Measurements from ENCODE around the gene HM13. TPM values are rescaled to one million over a fixed set of nuclear protein-coding genes. Genes with fewer than 3 reads are reported as not detected.
"Not testable (repeated sequence)": the region's sequence is repeated elsewhere in the genome, so short reads cannot be mapped to it uniquely, and the experiment has no call there.

Gene HM13
- total and polyA plus RNA-seq, 8 donors = 139 to 286 (median 184) TPM

- TF ChIP-seq CTCF (IDR thresholded peaks at IDR 0.05) = no peak
- WGBS, 2 donors = 82 to 86% methylated on average over 25 of the region's 25 CpGs
- Histone ChIP-seq H3K4me3 (no peak overlapping the region), H3K9me3 (no peaks in the 10 kb centered on the region), H3K4me1 (peaks cover 7 to 12% (median 7%) of the 10 kb centered on the region in 3 donors), H3K27ac (peak overlapping the region in 1 of 4 donors; percentile 91), H3K36me3 (peaks cover 0 to 14% (median 6%) of the 10 kb centered on the region in 3 donors), H3K27me3 (no peaks in the 10 kb centered on the region)
- intact Hi-C loops (cut with DNase I) = loop anchor here in 1 of 3 donors (5.0 kb wide), 1 partner anchor 36 kb away; the partner anchor contains the start of gene ID1
- no peak for FAIRE-seq
- peak in 3 of 6 donors; percentile 34 to 78 (median 62) for DNase-seq
- no peak for ATAC-seq
These were observed 56.7 kb downstream of the HM13 start for GRCh38 chr20:31570735-31571617.

GRCh38 chr20:31572042-31572700 is 57.9 kb downstream of the HM13 start:
- DNase-seq (no peak), FAIRE-seq (no peak), ATAC-seq (peak in 1 of 4 donors; percentile 25)
- H3K9me3 ChIP-seq = no peaks in the 10 kb centered on the region
- H3K4me1 ChIP-seq = peaks cover 7 to 12% (median 7%) of the 10 kb centered on the region in 3 donors
- intact Hi-C loops (cut with DNase I) = loop anchor here in 1 of 3 donors (5.0 kb wide), 1 partner anchor 35 kb away; the partner anchor contains the start of gene ID1
- no peaks in the 10 kb centered on the region for H3K27me3 ChIP-seq
- H3K4me3 ChIP-seq = peak overlapping the region; percentile 13 to 52 (median 30)
- peak overlapping the region; percentile 78 to 91 (median 80) for H3K27ac ChIP-seq
- peaks cover 0 to 5% (median 0%) of the 10 kb centered on the region in 3 donors for H3K36me3 ChIP-seq
- WGBS, 2 donors = 19 to 21% methylated on average over 17 of the region's 17 CpGs
- TF ChIP-seq CTCF (IDR thresholded peaks at IDR 0.05) = no peak

- Histone ChIP-seq H3K27ac (peak overlapping the region; percentile 78 to 91 (median 80)), H3K36me3 (no peaks in the 10 kb centered on the region), H3K27me3 (no peaks in the 10 kb centered on the region), H3K4me3 (peak overlapping the region; percentile 13 to 52 (median 30)), H3K4me1 (peaks cover 7 to 12% (median 7%) of the 10 kb centered on the region in 3 donors), H3K9me3 (no peaks in the 10 kb centered on the region)
- intact Hi-C loops (cut with DNase I) = loop anchor here in 1 of 3 donors (5.0 kb wide), 1 partner anchor 34 kb away; the partner anchor contains the start of gene ID1
- DNase-seq (peak; percentile 95 to 98 (median 96)), ATAC-seq (peak; percentile 87 to 91 (median 89)), FAIRE-seq (no peak)
- no peak for TF ChIP-seq CTCF (IDR thresholded peaks at IDR 0.05)
- 1% methylated on average over 36 to 63 of the region's 63 CpGs for WGBS, 2 donors
These were observed 58.7 kb downstream of the HM13 start for GRCh38 chr20:31572701-31573554.

- no peak for FAIRE-seq
- 19 to 26% methylated on average over 19 of the region's 19 CpGs for WGBS, 2 donors
- no peak for DNase-seq
- intact Hi-C loops (cut with DNase I) = loop anchor here in 1 of 3 donors (5.0 kb wide), 1 partner anchor 34 kb away; the partner anchor contains the start of gene ID1
- Histone ChIP-seq H3K36me3 (no peaks in the 10 kb centered on the region), H3K27ac (peak overlapping the region; percentile 78 to 91 (median 80)), H3K4me1 (peaks cover 7 to 12% (median 7%) of the 10 kb centered on the region in 3 donors), H3K9me3 (no peaks in the 10 kb centered on the region), H3K27me3 (no peaks in the 10 kb centered on the region), H3K4me3 (peak overlapping the region; percentile 13 to 52 (median 30))
- no peak for TF ChIP-seq CTCF (IDR thresholded peaks at IDR 0.05)
- no peak for ATAC-seq
These were observed 59.5 kb downstream of the HM13 start for GRCh38 chr20:31573555-31574321.

- ATAC-seq, DNase-seq, H3K36me3 ChIP-seq, H3K4me3 ChIP-seq, H3K9me3 ChIP-seq, FAIRE-seq, H3K27me3 ChIP-seq, H3K27ac ChIP-seq: not testable (repeated sequence)
- intact Hi-C loops (cut with DNase I) = loop anchor here in 1 of 3 donors (5.0 kb wide), 1 partner anchor 32 kb away; the partner anchor contains the start of gene ID1
- peaks cover 7 to 12% (median 7%) of the 10 kb centered on the region in 3 donors for H3K4me1 ChIP-seq
- 89 to 95% methylated on average over 10 of the region's 10 CpGs for WGBS, 2 donors
These were observed 60.7 kb downstream of the HM13 start for GRCh38 chr20:31574986-31575385.
